Endodermal cell (in vitro differentiated cells): ENCODE data around the gene TMEM144. TPM values are rescaled to one million over a fixed set of nuclear protein-coding genes. Genes with fewer than 3 reads are reported as not detected.

Experiments used
- DNase-seq: peaks from one replicate; pipeline ENCODE4 v3.0.0-alpha.2; 2017
- H3K27ac ChIP-seq: 2 replicates; pipeline ENCODE4 v1.5.1; 2013; ENCODE audit warnings: mild to moderate bottlenecking, low read depth, low read length, moderate library complexity
- H3K27me3 ChIP-seq: 2 replicates; pipeline ENCODE4 v1.6.1; 2013; ENCODE audit warnings: mild to moderate bottlenecking, low read length, moderate library complexity; ENCODE audit not compliant: insufficient read depth, control insufficient read depth, poor library complexity, severe bottlenecking
- H3K36me3 ChIP-seq: 2 replicates; pipeline ENCODE4 v1.7.0; 2013; ENCODE audit warnings: mild to moderate bottlenecking, low read length, moderate library complexity; ENCODE audit not compliant: control insufficient read depth, insufficient read depth
- H3K4me1 ChIP-seq: one replicate; pipeline ENCODE4 v1.7.0; 2013; ENCODE audit warnings: low read length; ENCODE audit not compliant: control insufficient read depth, insufficient read depth
- H3K4me3 ChIP-seq: 2 replicates; pipeline ENCODE4 v1.5.1; 2013; ENCODE audit warnings: mild to moderate bottlenecking, low read length, moderate library complexity
- H3K9ac ChIP-seq: 2 replicates; pipeline ENCODE4 v1.6.1; 2013; ENCODE audit warnings: mild to moderate bottlenecking, low read length, moderate library complexity; ENCODE audit not compliant: poor library complexity, severe bottlenecking; ENCODE audit errors: extremely low read depth
- H3K9me3 ChIP-seq: 2 replicates; pipeline ENCODE4 v1.6.1; 2013; ENCODE audit warnings: mild to moderate bottlenecking, low read length, moderate library complexity; ENCODE audit not compliant: control insufficient read depth
- H3K27ac Mint-ChIP-seq: 2 replicates; pipeline ENCODE4 v1.8.0; 2020; ENCODE audit warnings: mixed read lengths
- H3K27me3 Mint-ChIP-seq: 2 replicates; pipeline ENCODE4 v1.8.0; 2021; ENCODE audit warnings: mild to moderate bottlenecking, mixed read lengths; ENCODE audit not compliant: insufficient read depth
- H3K36me3 Mint-ChIP-seq: 2 replicates; pipeline ENCODE4 v1.8.0; 2020; ENCODE audit warnings: low read depth, mixed read lengths
- H3K4me1 Mint-ChIP-seq: 2 replicates; pipeline ENCODE4 v1.8.0; 2020; ENCODE audit warnings: mixed read lengths
- H3K4me3 Mint-ChIP-seq: 2 replicates; pipeline ENCODE4 v1.8.0; 2020; ENCODE audit warnings: mild to moderate bottlenecking, moderate library complexity, mixed read lengths
- H3K9me3 Mint-ChIP-seq: 2 replicates; pipeline ENCODE4 v1.8.0; 2020; ENCODE audit warnings: mild to moderate bottlenecking, mixed read lengths
- CTCF ChIP-seq: fragments of 200-600 bp; sonication (generic); conservative IDR thresholded peaks from 2 replicates; pipeline ENCODE4 v1.5.0; 2021; ENCODE audit warnings: antibody characterized with exemption, mild to moderate bottlenecking
- WGBS, 2 experiments: methylation state at CpG; one replicate each; pipeline versions ENCODE4 v1.1.5 to v1.1.7; 2013; ENCODE audit warnings: missing lambda C conversion rate in 2 of 2, mixed read lengths in 1 of 2; ENCODE audit not compliant: insufficient coverage in 1 of 2, insufficient read length in 1 of 2; 5-methylcytosine and 5-hydroxymethylcytosine counted together
- total RNA-seq, 2 donors: library from RNA; stranded (reverse); fragmentation: NEBNext Ultra II Directional in 1 of 2; extraction: Animal tissue kit (Norgen Biotek cat#: 25700) in 1 of 2; gene quantifications; 2 replicates in 1 of 2; 3 replicates in 1 of 2; pipeline ENCODE4 v1.2.1, GENCODE V29; 2021

The TMEM144 gene
- total RNA-seq, 2 donors from 2014 or later = 10.6 to 20.3 TPM

GRCh38 chr4:158169931-158170690 is 40.2 kb upstream of the TMEM144 start:
- Histone ChIP-seq H3K9ac (no peak overlapping the region), H3K4me3 (no peak overlapping the region), H3K36me3 (no peaks in the 10 kb centered on the region), H3K4me1 (peaks cover 6% of the 10 kb centered on the region), H3K27me3 (no peaks in the 10 kb centered on the region), H3K9me3 (no peaks in the 10 kb centered on the region), H3K27ac (no peak overlapping the region)
- DNase-seq = no peak
- 96 to 97% methylated on average over 12 to 18 of the region's 18 CpGs for WGBS, 2 experiments
- Mint-ChIP-seq H3K27me3 (no peaks in the 10 kb centered on the region), H3K27ac (no peak overlapping the region), H3K4me3 (no peak overlapping the region), H3K9me3 (no peaks in the 10 kb centered on the region), H3K36me3 (peaks cover 2% of the 10 kb centered on the region), H3K4me1 (peaks cover 16% of the 10 kb centered on the region)
- TF ChIP-seq CTCF = no peak

- Mint-ChIP-seq H3K4me3 (no peak overlapping the region), H3K27me3 (no peaks in the 10 kb centered on the region), H3K9me3 (no peaks in the 10 kb centered on the region), H3K4me1 (peaks cover 17% of the 10 kb centered on the region), H3K27ac (peak overlapping the region; percentile 44), H3K36me3 (peaks cover 2% of the 10 kb centered on the region)
- H3K4me1 ChIP-seq = peaks cover 6% of the 10 kb centered on the region
- no peak overlapping the region for H3K27ac ChIP-seq
- H3K9ac ChIP-seq = no peak overlapping the region
- 96% methylated on average over 30 to 42 of the region's 42 CpGs for WGBS, 2 experiments
- TF ChIP-seq CTCF = peak; percentile 74
- H3K36me3 ChIP-seq = no peaks in the 10 kb centered on the region
- H3K27me3 ChIP-seq = no peaks in the 10 kb centered on the region
- DNase-seq = peak; percentile 76
- H3K9me3 ChIP-seq = no peaks in the 10 kb centered on the region
- no peak overlapping the region for H3K4me3 ChIP-seq
Measured at GRCh38 chr4:158170691-158171561, 39.4 kb upstream of the TMEM144 start.

- peak; percentile 70 for DNase-seq
- WGBS, 2 experiments = 49% methylated on average over 8 to 12 of the region's 12 CpGs
- peaks cover 2% of the 10 kb centered on the region for H3K36me3 Mint-ChIP-seq
- no peak within 1 kb of the TSS for H3K4me3 ChIP-seq
- no peaks in the 10 kb centered on the region for H3K36me3 ChIP-seq
- peak; percentile 86 for TF ChIP-seq CTCF
- H3K4me1 Mint-ChIP-seq = peaks cover 22% of the 10 kb centered on the region
- no peak within 1 kb of the TSS for H3K9ac ChIP-seq
- H3K27me3 Mint-ChIP-seq = no peaks in the 10 kb centered on the region
- peak within 1 kb of the TSS; percentile 10 for H3K4me3 Mint-ChIP-seq
- peak within 1 kb of the TSS; percentile 45 for H3K27ac Mint-ChIP-seq
- H3K27me3 ChIP-seq = no peaks in the 10 kb centered on the region
- H3K4me1 ChIP-seq = peaks cover 12% of the 10 kb centered on the region
- no peak within 1 kb of the TSS for H3K27ac ChIP-seq
- H3K9me3 Mint-ChIP-seq = no peaks in the 10 kb centered on the region
- H3K9me3 ChIP-seq = no peaks in the 10 kb centered on the region
Measured at GRCh38 chr4:158172261-158173258, 37.7 kb upstream of the TMEM144 start, which contains the start of gene GASK1B. TSS of gene GASK1B (minus strand) at chr4:158173025. CDS start at chr4:158171375, 1,650 bp downstream.
